GM18868 (cell line): ENCODE measurements around the gene NFKBIB.

Experiments
- ATAC-seq: cut with Tn5 transposase; IDR thresholded peaks from one replicate; pipeline ENCODE4 v1.9.1; 2021; ENCODE audit warnings: mild to moderate bottlenecking, moderate library complexity; ENCODE audit not compliant: unreplicated experiment

NFKBIB gene

DNA sequence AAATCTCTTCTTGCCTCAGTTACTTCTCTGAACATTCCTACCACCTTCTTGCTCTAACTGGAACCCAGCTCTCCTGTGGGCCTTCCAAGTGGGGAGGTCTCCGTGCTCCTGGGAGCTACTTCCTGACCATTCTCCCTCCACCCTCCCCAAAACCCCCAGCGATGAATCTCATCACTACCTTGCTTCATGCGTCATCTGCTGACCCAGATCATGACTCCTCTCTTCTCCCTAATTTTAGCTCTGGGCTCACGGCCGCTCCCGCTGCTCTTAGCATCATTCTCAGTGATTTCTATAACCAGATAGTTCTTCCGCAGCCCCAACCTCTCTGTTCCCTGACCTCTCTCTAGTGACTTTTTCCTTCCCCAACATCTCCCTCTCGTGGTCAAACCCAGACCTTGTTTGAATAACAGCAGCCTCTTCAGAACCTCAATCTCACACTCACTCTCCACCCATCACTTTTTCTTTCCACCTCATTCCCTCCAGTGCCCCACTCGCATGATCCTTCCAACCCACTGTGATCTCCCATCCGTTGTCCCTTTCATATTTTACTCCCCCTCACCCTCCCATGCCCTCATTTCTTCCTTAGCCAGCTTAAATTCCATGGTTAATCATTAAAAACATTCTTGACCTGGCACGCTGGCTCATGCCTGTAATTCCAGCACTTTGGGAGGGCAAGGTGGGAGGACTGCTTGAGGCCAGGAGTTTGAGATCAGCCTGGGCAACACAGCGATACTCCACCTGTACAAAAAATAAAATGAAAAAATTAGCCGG lies 52.8 kb downstream of the NFKBIB start:
- ATAC-seq: no peak

DNA sequence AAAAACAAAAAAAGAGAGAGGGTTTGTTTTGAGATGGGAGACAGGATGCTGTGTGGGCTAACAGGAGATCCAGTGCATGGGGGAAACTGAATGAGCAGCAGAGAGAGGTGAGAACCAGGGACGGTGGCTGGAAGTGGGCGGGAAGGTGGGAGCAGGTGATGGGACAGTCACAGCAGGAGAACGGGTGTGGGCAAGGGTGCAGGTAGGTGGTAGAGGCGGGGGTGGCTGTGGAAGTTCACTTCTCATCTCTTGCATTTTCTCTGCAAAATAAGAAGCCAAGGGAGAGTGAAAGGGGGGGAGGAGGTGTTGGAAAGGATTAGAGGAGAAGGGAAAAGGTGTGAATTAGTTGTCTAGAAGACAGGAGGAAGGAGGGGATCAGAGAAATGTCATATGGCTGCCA lies 53.9 kb downstream of the NFKBIB start:
- no peak for ATAC-seq

DNA sequence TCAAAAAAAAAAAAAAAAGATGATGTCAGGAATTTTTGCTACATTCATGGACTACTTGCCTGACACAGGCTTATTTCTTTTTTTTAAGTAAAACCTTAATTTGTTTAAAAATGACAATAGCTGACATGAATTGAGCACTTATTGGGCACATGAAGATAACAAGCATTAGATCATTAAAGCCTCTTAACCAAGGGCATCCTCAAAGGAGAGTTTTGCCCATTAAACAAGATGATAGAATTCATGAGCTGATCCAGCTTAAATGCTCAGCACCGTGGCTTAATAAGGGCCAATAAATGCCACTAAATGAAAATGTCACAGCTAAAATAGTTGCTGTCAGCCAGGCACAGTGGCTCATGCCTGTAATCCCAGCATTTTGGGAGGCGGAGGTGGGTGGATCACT lies 56.5 kb downstream of the NFKBIB start:
- ATAC-seq: no peak

DNA sequence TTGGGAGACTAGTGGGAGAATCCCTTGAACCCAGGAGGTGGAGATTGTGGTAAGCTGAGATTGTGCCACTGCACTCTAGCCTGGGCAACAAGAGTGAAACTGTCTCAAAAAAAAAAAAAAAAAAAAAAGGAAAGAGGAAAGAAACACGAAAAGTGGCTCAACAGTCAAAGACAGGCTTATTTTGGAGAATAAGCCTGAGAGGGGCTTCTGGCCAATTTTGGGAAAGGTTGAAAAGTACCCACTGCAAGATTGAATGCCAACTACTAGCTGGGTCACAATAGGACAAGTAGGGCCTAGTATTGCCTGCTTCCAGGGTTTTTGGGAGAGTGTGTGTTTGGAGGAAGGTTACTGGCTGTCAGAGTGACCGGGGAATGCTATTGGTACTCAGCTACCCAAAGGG lies 58.5 kb downstream of the NFKBIB start:
- ATAC-seq: no peak
